Liver (tissue), 9 donors: ENCODE results near the gene SMAD6. TPM values are rescaled to one million over a fixed set of nuclear protein-coding genes. Genes with fewer than 3 reads are reported as not detected.

Experiments
- DNase-seq: peaks from one replicate; pipeline ENCODE4 v3.0.0-alpha.2; 2017; ENCODE audit warnings: low spot score
- H3K27ac ChIP-seq, 2 donors: one replicate each; pipeline ENCODE4 v1.7.0; 2013; ENCODE audit warnings: inconsistent platforms in 2 of 2, low read length in 2 of 2, control low read depth in 1 of 2, low read depth in 1 of 2, mild to moderate bottlenecking in 1 of 2
- H3K27me3 ChIP-seq, 4 donors: one replicate each; pipeline versions ENCODE4 v1.6.1 to v1.7.0; 2013; ENCODE audit warnings: low read length in 3 of 4, inconsistent platforms in 1 of 4, mild to moderate bottlenecking in 1 of 4, moderate library complexity in 1 of 4; ENCODE audit not compliant: control insufficient read depth in 4 of 4, insufficient read depth in 4 of 4
- H3K36me3 ChIP-seq, 4 donors: one replicate each; pipeline versions ENCODE4 v1.6.1 to v1.7.0; 2013; ENCODE audit warnings: low read length in 3 of 4, mild to moderate bottlenecking in 3 of 4, low read depth in 1 of 4, moderate library complexity in 1 of 4; ENCODE audit not compliant: control insufficient read depth in 4 of 4, insufficient read depth in 3 of 4
- H3K4me1 ChIP-seq, 4 donors: one replicate each; pipeline versions ENCODE4 v1.6.1 to v1.7.0; 2013; ENCODE audit warnings: low read length in 3 of 4, mild to moderate bottlenecking in 3 of 4, moderate library complexity in 1 of 4; ENCODE audit not compliant: control insufficient read depth in 4 of 4, insufficient read depth in 4 of 4
- H3K4me3 ChIP-seq, 3 donors: one replicate each; pipeline versions ENCODE4 v1.6.1 to v1.7.0; 2013; ENCODE audit warnings: low read length in 3 of 3, control low read depth in 1 of 3, low read depth in 1 of 3, mild to moderate bottlenecking in 1 of 3
- H3K9ac ChIP-seq, 2 donors: one replicate each; pipeline ENCODE4 v1.7.0; 2013; ENCODE audit warnings: low read length in 2 of 2, mild to moderate bottlenecking in 2 of 2, moderate library complexity in 2 of 2, control low read depth in 1 of 2, low read depth in 1 of 2
- H3K9me3 ChIP-seq, 4 donors: one replicate each; pipeline versions ENCODE4 v1.6.1 to v1.7.0; 2013; ENCODE audit warnings: low read length in 3 of 4; ENCODE audit not compliant: control insufficient read depth in 4 of 4
- EGR1 ChIP-seq, 2 donors: IDR thresholded peaks; 2 replicates each; pipeline ENCODE4 v1.6.1; 2016 to 2018; ENCODE audit warnings: antibody characterized with exemption in 2 of 2, low read depth in 2 of 2
- FOXA1 ChIP-seq: IDR thresholded peaks from 2 replicates; pipeline ENCODE4 v1.6.1; 2016; ENCODE audit warnings: antibody characterized with exemption
- FOXA2 ChIP-seq: IDR thresholded peaks from 2 replicates; pipeline ENCODE4 v1.6.1; 2016; ENCODE audit warnings: antibody characterized with exemption
- GABPA ChIP-seq, 2 donors: IDR thresholded peaks in 1 of 2; conservative IDR thresholded peaks in 1 of 2; 2 replicates each; pipeline ENCODE4 v1.6.1; 2016; ENCODE audit warnings: antibody characterized with exemption in 2 of 2, mild to moderate bottlenecking in 1 of 2, moderate library complexity in 1 of 2
- HNF4A ChIP-seq, 2 donors: conservative IDR thresholded peaks; 2 replicates each; pipeline ENCODE4 v1.6.1; 2016; ENCODE audit warnings: antibody characterized with exemption in 2 of 2, mild to moderate bottlenecking in 2 of 2
- NR2F2 ChIP-seq: IDR thresholded peaks from 2 replicates; pipeline ENCODE4 v1.6.1; 2016; ENCODE audit warnings: antibody characterized with exemption
- REST ChIP-seq: IDR thresholded peaks from 2 replicates; pipeline ENCODE4 v1.6.1; 2016; ENCODE audit warnings: antibody characterized with exemption, mild to moderate bottlenecking
- RXRA ChIP-seq, 2 donors: IDR thresholded peaks; 2 replicates each; pipeline ENCODE4 v1.6.1; 2017 to 2018; ENCODE audit warnings: antibody characterized with exemption in 2 of 2, mild to moderate bottlenecking in 1 of 2
- SP1 ChIP-seq: IDR thresholded peaks from 2 replicates; pipeline ENCODE4 v1.6.1; 2018; ENCODE audit warnings: antibody characterized with exemption, mild to moderate bottlenecking
- YY1 ChIP-seq: IDR thresholded peaks from 2 replicates; pipeline ENCODE4 v1.6.1; 2016; ENCODE audit warnings: antibody characterized with exemption, mild to moderate bottlenecking
- WGBS: extraction: QIAGEN DNeasy Blood & Tissue Kit; methylation state at CpG from one replicate; pipeline ENCODE4 v1.1.7; 2013; 5-methylcytosine and 5-hydroxymethylcytosine counted together
- polyA plus RNA-seq, 2 donors: library from polyadenylated mRNA; stranded (reverse) in 1 of 2; unstranded in 1 of 2; fragments of 200-250 nt in 1 of 2; fragments of >200 nt in 1 of 2; fragmentation: Nextera tagmentation in 1 of 2; extraction: Ambion mirVana in 1 of 2; gene quantifications; one replicate each; pipeline versions ENCODE4 v1.2.1 to v1.2.3, GENCODE V29; 2013 to 2015
- total RNA-seq, 2 donors: library from RNA; depleted of rRNA; stranded (reverse); fragments of >200 nt; gene quantifications; one replicate each; pipeline ENCODE4 v1.2.3, GENCODE V29; 2014
- TF ChIP-seq, protein P1 (sequence below): IDR thresholded peaks from 2 replicates; pipeline ENCODE4 v1.6.1; 2016; ENCODE audit warnings: antibody characterized with exemption
- donor health status: healthy.
- donor health status: healthy.
- donor health status: healthy.
- donor health status: healthy.
- donor health status: healthy.

SMAD6 gene
- total and polyA plus RNA-seq, 4 donors, result 1.2 to 15.1 (median 11.0) TPM

- peaks cover 0 to 3% (median 0%) of the 10 kb centered on the region in 4 donors for H3K9me3 ChIP-seq
- H3K27me3 ChIP-seq, result no peaks in the 10 kb centered on the region
- no peak for DNase-seq
- peaks cover 0 to 2% (median 0%) of the 10 kb centered on the region in 4 donors for H3K36me3 ChIP-seq
- peaks cover 0 to 20% (median 4%) of the 10 kb centered on the region in 4 donors for H3K4me1 ChIP-seq
- WGBS, result 85% methylated on average over 1 of the region's 1 CpG
- TF ChIP-seq REST (no peak), NR2F2 (no peak), RXRA (IDR thresholded peaks at IDR 0.05) (no peak), SP1 (no peak), HNF4A (conservative IDR thresholded peaks at IDR 0.05) (no peak), FOXA2 (no peak), EGR1 (IDR thresholded peaks at IDR 0.05; ENCODE audit: low read depth in 2 of 2) (no peak), YY1 (no peak), FOXA1 (no peak)
- TF ChIP-seq, protein P1, sequence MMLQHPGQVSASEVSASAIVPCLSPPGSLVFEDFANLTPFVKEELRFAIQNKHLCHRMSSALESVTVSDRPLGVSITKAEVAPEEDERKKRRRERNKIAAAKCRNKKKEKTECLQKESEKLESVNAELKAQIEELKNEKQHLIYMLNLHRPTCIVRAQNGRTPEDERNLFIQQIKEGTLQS, result no peak
- no peak overlapping the region for H3K4me3 ChIP-seq
- no peak overlapping the region for H3K9ac ChIP-seq
- H3K27ac ChIP-seq, result no peak overlapping the region
These were observed 52.8 kb downstream of the SMAD6 start for GRCh38 chr15:66754789-66755188.

GRCh38 chr15:66755298-66756068 is 53.4 kb downstream of the SMAD6 start:
- 95% methylated on average over 7 of the region's 7 CpGs for WGBS
- no peak overlapping the region for H3K9ac ChIP-seq
- TF ChIP-seq GABPA (IDR thresholded peaks at IDR 0.05 in 1 of 2, conservative IDR thresholded peaks at IDR 0.05 in 1 of 2) (no peak), EGR1 (IDR thresholded peaks at IDR 0.05; ENCODE audit: low read depth in 2 of 2) (no peak)
- H3K36me3 ChIP-seq, result peaks cover 0 to 2% (median 0%) of the 10 kb centered on the region in 4 donors
- H3K4me1 ChIP-seq, result peaks cover 0 to 15% (median 4%) of the 10 kb centered on the region in 4 donors
- no peaks in the 10 kb centered on the region for H3K27me3 ChIP-seq
- no peak overlapping the region for H3K4me3 ChIP-seq
- H3K27ac ChIP-seq, result no peak overlapping the region
- peaks cover 0 to 3% (median 0%) of the 10 kb centered on the region in 4 donors for H3K9me3 ChIP-seq
- no peak for DNase-seq

GRCh38 chr15:66756295-66756694 is 54.3 kb downstream of the SMAD6 start:
- Histone ChIP-seq H3K36me3 (peaks cover 0 to 2% (median 0%) of the 10 kb centered on the region in 4 donors), H3K4me3 (no peak overlapping the region), H3K9ac (no peak overlapping the region), H3K4me1 (peaks cover 0 to 12% (median 4%) of the 10 kb centered on the region in 4 donors), H3K27ac (no peak overlapping the region), H3K9me3 (peaks cover 0 to 3% (median 0%) of the 10 kb centered on the region in 4 donors), H3K27me3 (no peaks in the 10 kb centered on the region)
- no peak for TF ChIP-seq EGR1 (IDR thresholded peaks at IDR 0.05; ENCODE audit: low read depth in 2 of 2)
- DNase-seq, result no peak
- 58% methylated on average over 6 of the region's 6 CpGs for WGBS
